Common myeloid progenitor, CD34-positive (primary cell): ENCODE data around the gene NUDCD3.

Experiments
- CTCF ChIA-PET: fragments of 350-600 bp; sonication (Branson Sonifier 250); formaldehyde crosslinking; loops from one replicate; lab custom pipeline; 2021; ENCODE audit warnings: antibody characterized with exemption; lab: Charles Lee
- POLR2A ChIA-PET: fragments of 350-600 bp; sonication (Branson Sonifier 250); formaldehyde crosslinking; loops from one replicate; lab custom pipeline; 2021; ENCODE audit warnings: antibody characterized with exemption; lab: Charles Lee
- DNase-seq, 3 donors: peaks; one replicate each; pipeline versions ENCODE4 v3.0.0 to v3.0.0-alpha.2; 2013
- H3K27ac ChIP-seq, 2 experiments: 1 replicate in 1 of 2; 2 replicates in 1 of 2; pipeline ENCODE4 v1.7.0; 2013; ENCODE audit warnings: inconsistent platforms in 2 of 2, low read length in 2 of 2, mild to moderate bottlenecking in 2 of 2, low read depth in 1 of 2, moderate library complexity in 1 of 2; ENCODE audit not compliant: severe bottlenecking in 2 of 2, insufficient read depth in 1 of 2, poor library complexity in 1 of 2
- H3K27me3 ChIP-seq, 5 experiments: replicated peaks in 2 of 5; 1 replicate in 3 of 5; 2 replicates in 2 of 5; pipeline versions ENCODE4 v1.6.1 to v1.7.0; 2013; ENCODE audit warnings: low read length in 4 of 5, mild to moderate bottlenecking in 2 of 5, moderate library complexity in 2 of 5, inconsistent platforms in 1 of 5; ENCODE audit not compliant: insufficient read depth in 5 of 5, control insufficient read depth in 4 of 5
- H3K36me3 ChIP-seq, 4 experiments: 1 replicate in 2 of 4; 2 replicates in 2 of 4; pipeline versions ENCODE4 v1.6.1 to v1.7.0; 2013; ENCODE audit warnings: low read length in 3 of 4, control low read depth in 1 of 4, mild to moderate bottlenecking in 1 of 4; ENCODE audit not compliant: control insufficient read depth in 4 of 4, insufficient read depth in 4 of 4
- H3K4me1 ChIP-seq, 4 experiments: 1 replicate in 3 of 4; 2 replicates in 1 of 4; pipeline versions ENCODE4 v1.6.1 to v1.7.1; 2013; ENCODE audit warnings: low read length in 3 of 4, mild to moderate bottlenecking in 3 of 4, control low read depth in 1 of 4, inconsistent platforms in 1 of 4, moderate library complexity in 1 of 4; ENCODE audit not compliant: control insufficient read depth in 4 of 4, insufficient read depth in 4 of 4; ENCODE audit errors: control extremely low read depth in 1 of 4
- H3K4me3 ChIP-seq, 7 experiments: 1 replicate in 4 of 7; 2 replicates in 3 of 7; pipeline versions ENCODE4 v1.5.1 to v1.7.0; 2013; ENCODE audit warnings: mild to moderate bottlenecking in 7 of 7, low read length in 6 of 7, moderate library complexity in 6 of 7, inconsistent platforms in 2 of 7, low read depth in 2 of 7, control low read depth in 1 of 7; ENCODE audit not compliant: insufficient read depth in 4 of 7, control insufficient read depth in 1 of 7; ENCODE audit errors: extremely low read depth in 1 of 7
- H3K9me3 ChIP-seq, 5 experiments: 1 replicate in 4 of 5; 2 replicates in 1 of 5; pipeline versions ENCODE4 v1.6.1 to v1.7.1; 2013; ENCODE audit warnings: low read length in 4 of 5, mild to moderate bottlenecking in 2 of 5, inconsistent platforms in 1 of 5, low read depth in 1 of 5, moderate library complexity in 1 of 5; ENCODE audit not compliant: control insufficient read depth in 4 of 5, insufficient read depth in 2 of 5; ENCODE audit errors: control extremely low read depth in 1 of 5
- WGBS: methylation state at CpG from one replicate; pipeline ENCODE4 v1.1.5; 2013; ENCODE audit not compliant: insufficient coverage; 5-methylcytosine and 5-hydroxymethylcytosine counted together

Gene NUDCD3

GRCh38 chr7:44535348-44536064 is 45.0 kb upstream of the NUDCD3 start:
- no peak overlapping the region for H3K4me3 ChIP-seq
- no peak for DNase-seq
- no peaks in the 10 kb centered on the region for H3K4me1 ChIP-seq
- WGBS = 98% methylated on average over 8 of the region's 8 CpGs
- ChIA-PET POLR2A (no interaction called here), CTCF (interaction anchor here (0.8 to 3.6 kb wide), 5 partner anchors 10 to 46 kb away, joined by 3 to 14 read pairs (median 4); no protein-coding TSS in a partner anchor)
- no peaks in the 10 kb centered on the region for H3K36me3 ChIP-seq
- no peaks in the 10 kb centered on the region for H3K27me3 ChIP-seq
- no peak overlapping the region for H3K27ac ChIP-seq
- no peaks in the 10 kb centered on the region for H3K9me3 ChIP-seq

- H3K27me3 ChIP-seq = no peaks in the 10 kb centered on the region
- WGBS = 87% methylated on average over 5 of the region's 7 CpGs
- POLR2A ChIA-PET = no interaction called here
- H3K27ac ChIP-seq = no peak overlapping the region
- CTCF ChIA-PET = interaction anchor here (0.8 to 3.6 kb wide), 9 partner anchors 12 to 320 kb away, joined by 3 to 14 read pairs (median 3); no protein-coding TSS in a partner anchor
- no peak overlapping the region for H3K4me3 ChIP-seq
- H3K4me1 ChIP-seq = no peaks in the 10 kb centered on the region
- no peaks in the 10 kb centered on the region for H3K9me3 ChIP-seq
- H3K36me3 ChIP-seq = no peaks in the 10 kb centered on the region
- DNase-seq = peak; percentile 22 to 63 (median 61)
Measured at GRCh38 chr7:44534501-44534900, 44.0 kb upstream of the NUDCD3 start.

DNA sequence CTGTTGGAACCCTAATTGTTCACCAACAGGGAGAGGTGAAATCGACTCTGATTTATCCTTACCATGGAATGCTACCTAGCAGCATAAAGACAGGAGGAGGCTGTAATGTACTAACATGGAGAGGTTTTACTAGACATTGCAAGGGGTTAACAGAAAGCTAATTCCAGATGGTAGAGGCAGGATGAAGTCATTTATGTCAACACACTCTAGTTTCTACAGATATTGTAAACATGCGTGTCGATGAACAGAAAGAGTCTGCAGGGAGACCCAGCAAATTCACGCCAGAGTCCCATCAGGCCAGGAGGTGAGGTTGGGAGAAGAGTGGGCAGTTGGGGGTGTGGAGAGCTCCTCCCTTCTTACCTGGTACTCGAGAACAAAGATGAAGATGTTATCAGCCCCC is 43.6 kb upstream of the NUDCD3 start:
- Histone ChIP-seq H3K27me3 (no peaks in the 10 kb centered on the region), H3K9me3 (no peaks in the 10 kb centered on the region), H3K27ac (no peak overlapping the region), H3K4me1 (no peaks in the 10 kb centered on the region), H3K4me3 (no peak overlapping the region), H3K36me3 (no peaks in the 10 kb centered on the region)
- DNase-seq = no peak
- 95% methylated on average over 4 of the region's 5 CpGs for WGBS
- ChIA-PET CTCF (interaction anchor here (0.8 to 3.6 kb wide), 9 partner anchors 11 to 320 kb away, joined by 3 to 14 read pairs (median 3); no protein-coding TSS in a partner anchor), POLR2A (no interaction called here)

DNA sequence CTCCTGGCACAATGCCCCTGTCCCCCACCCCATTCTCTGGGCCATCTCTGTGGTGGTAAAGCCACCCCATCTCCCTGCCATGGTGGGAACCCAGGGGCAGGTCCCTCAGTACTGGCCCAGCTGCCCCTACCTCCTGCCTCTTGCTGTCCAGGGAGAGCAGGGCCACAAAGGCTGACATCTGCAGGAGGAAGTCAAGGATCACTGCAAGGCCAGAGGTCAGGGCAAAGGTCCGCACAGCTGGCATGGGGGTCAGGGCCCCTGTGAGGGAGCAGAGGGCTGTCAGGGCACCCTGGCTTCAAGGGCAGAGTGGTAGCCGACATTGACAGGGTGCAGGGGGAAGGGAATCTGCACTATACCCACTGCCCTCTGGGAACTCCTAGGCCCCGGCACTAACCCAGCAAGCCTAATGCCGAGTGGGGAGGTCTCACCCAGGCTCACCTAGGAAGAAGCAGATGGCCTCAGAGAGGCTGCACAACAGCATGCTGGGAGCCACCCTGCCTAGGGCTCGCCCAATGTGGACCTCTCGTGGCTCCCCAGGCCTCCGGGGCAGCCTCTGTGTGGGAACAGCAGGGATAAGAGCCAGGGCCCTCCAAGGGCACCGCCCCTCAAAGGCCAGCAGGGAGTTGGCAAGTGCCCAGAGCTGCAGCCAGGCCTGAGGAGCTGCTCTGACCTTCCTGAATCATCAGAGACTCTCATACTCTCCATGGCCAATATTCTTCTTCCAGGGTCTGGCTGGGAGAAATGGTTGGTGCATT is 43.0 kb upstream of the NUDCD3 start:
- CTCF ChIA-PET = interaction anchor here (1.6 kb wide), 2 partner anchors 14 to 319 kb away, joined by 3 to 4 read pairs; no protein-coding TSS in a partner anchor
- 98% methylated on average over 7 of the region's 8 CpGs for WGBS

DNA sequence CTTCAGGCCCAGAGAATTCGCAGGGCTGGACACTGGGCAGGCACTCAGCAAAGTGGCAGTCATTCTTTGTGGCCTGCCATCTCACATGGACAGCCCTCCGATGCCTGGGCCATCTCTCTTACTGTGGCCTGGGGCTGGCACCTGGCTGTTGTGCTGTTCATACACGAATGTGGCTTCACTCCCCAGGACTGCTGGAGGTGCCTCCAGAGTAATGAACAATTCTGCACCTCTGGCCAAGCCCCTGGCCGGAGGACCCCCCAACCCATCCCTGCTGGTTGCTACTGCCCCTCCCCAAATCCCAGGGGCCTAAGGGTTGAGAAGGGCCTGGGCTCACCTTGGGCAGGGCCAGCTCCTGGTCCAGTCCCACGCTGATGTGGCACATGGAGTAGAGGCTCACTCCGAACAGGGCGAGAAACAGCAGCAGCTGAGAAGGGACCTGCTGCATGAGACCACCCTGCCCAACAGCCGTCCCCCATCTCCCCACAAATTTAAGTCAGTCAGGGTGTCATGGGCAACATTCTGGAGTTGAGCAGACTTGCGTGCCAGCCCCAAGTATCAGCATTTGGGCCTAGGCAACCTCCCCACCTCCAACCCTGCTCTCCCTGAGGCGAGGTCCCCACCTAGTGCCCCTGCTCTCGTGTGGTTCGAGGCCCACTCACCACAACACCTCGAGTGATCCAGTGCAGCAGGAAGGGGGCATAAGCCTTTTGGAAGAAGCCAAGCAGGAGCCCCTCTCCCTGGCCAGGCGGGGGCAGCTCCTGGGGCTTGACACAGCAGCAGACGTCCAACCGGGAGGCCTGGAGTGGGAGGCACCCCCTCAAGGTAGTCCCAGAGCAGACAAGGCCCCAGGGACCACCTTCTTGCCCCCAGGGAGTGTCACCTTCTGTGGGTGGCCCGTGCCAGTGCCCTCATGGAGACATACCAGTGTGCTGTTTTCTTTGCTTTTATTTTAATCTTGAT is 41.2 kb upstream of the NUDCD3 start:
- no peak for DNase-seq
- H3K27me3 ChIP-seq = no peaks in the 10 kb centered on the region
- ChIA-PET POLR2A (no interaction called here), CTCF (no interaction called here)
- H3K36me3 ChIP-seq = no peaks in the 10 kb centered on the region
- peaks cover 0 to 10% (median 6%) of the 10 kb centered on the region in 5 experiments for H3K9me3 ChIP-seq
- H3K4me3 ChIP-seq = no peak overlapping the region
- no peaks in the 10 kb centered on the region for H3K4me1 ChIP-seq
- H3K27ac ChIP-seq = no peak overlapping the region
- WGBS = 90% methylated on average over 9 of the region's 17 CpGs

More for the DNA sequence above, 43.0 kb upstream of the NUDCD3 start:
- POLR2A ChIA-PET = no interaction called here
- H3K4me1 ChIP-seq = no peaks in the 10 kb centered on the region
- no peak for DNase-seq
- no peaks in the 10 kb centered on the region for H3K9me3 ChIP-seq
- no peak overlapping the region for H3K27ac ChIP-seq
- H3K27me3 ChIP-seq = no peaks in the 10 kb centered on the region
- H3K4me3 ChIP-seq = no peak overlapping the region
- H3K36me3 ChIP-seq = no peaks in the 10 kb centered on the region

GRCh38 chr7:44530990-44531389 is 40.5 kb upstream of the NUDCD3 start:
- Histone ChIP-seq H3K9me3 (peaks cover 0 to 15% (median 6%) of the 10 kb centered on the region in 5 experiments), H3K27me3 (no peaks in the 10 kb centered on the region), H3K4me3 (no peak overlapping the region), H3K27ac (no peak overlapping the region), H3K4me1 (no peaks in the 10 kb centered on the region), H3K36me3 (no peaks in the 10 kb centered on the region)
- 94% methylated on average over 10 of the region's 10 CpGs for WGBS
- ChIA-PET POLR2A (no interaction called here), CTCF (no interaction called here)
- no peak for DNase-seq
